ENCODE data around the gene IL31RA. TPM values are rescaled to one million over a fixed set of nuclear protein-coding genes. Genes with fewer than 3 reads are reported as not detected.

IL31RA gene
- total and polyA plus RNA-seq, 2 donors from 2014 or later, result 0.44 TPM; not detected in 1

DNA sequence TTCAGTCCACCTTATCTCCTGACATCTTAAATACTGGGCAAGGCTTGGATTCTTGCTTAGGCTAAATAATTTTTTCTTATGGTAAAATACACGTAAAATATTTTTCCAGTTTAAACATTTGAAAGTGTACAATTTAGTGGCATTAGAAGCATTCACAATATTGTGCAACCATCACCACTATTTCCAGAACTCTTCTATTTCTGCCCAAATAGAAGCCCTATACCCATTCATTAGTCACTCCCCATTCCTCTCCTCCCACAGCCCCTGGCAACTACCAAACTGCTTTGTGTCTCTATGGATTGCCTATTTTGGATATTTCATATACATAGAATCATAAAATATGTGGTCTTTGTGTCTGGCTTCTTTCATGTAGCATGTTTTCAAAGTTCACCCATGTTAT is 57.6 kb downstream of the IL31RA start:
- DNase-seq (no peak), FAIRE-seq (no peak)
- TF ChIP-seq, protein P1, sequence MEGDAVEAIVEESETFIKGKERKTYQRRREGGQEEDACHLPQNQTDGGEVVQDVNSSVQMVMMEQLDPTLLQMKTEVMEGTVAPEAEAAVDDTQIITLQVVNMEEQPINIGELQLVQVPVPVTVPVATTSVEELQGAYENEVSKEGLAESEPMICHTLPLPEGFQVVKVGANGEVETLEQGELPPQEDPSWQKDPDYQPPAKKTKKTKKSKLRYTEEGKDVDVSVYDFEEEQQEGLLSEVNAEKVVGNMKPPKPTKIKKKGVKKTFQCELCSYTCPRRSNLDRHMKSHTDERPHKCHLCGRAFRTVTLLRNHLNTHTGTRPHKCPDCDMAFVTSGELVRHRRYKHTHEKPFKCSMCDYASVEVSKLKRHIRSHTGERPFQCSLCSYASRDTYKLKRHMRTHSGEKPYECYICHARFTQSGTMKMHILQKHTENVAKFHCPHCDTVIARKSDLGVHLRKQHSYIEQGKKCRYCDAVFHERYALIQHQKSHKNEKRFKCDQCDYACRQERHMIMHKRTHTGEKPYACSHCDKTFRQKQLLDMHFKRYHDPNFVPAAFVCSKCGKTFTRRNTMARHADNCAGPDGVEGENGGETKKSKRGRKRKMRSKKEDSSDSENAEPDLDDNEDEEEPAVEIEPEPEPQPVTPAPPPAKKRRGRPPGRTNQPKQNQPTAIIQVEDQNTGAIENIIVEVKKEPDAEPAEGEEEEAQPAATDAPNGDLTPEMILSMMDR (IDR thresholded peaks at IDR 0.05; ENCODE audit: borderline replicate concordance, extremely low read depth, insufficient read depth), result no peak
- peaks cover 0 to 7% (median 2%) of the 10 kb centered on the region in 3 donors for H3K4me1 ChIP-seq (ENCODE audit: control insufficient read depth in 2 of 3, insufficient read depth in 2 of 3, low read depth in 1 of 3, low read length in 3 of 3)
- H3K9me3 ChIP-seq (ENCODE audit: control insufficient read depth in 2 of 3, insufficient read depth in 1 of 3, low read length in 3 of 3), result no peaks in the 10 kb centered on the region
- intact Hi-C loops (cut with DNase I), result no loop called here
- no peaks in the 10 kb centered on the region for H3K27me3 ChIP-seq (ENCODE audit: control insufficient read depth, insufficient read depth, low read length)
- no peak overlapping the region for H3K4me3 ChIP-seq (ENCODE audit: low read length in 3 of 3)
- no peak overlapping the region for H3K27ac ChIP-seq (ENCODE audit: low read depth in 2 of 2, low read length in 2 of 2)
- H3K9ac ChIP-seq (ENCODE audit: low read length in 3 of 3), result no peak overlapping the region
- no peaks in the 10 kb centered on the region for H3K36me3 ChIP-seq (ENCODE audit: control insufficient read depth in 2 of 3, insufficient read depth in 3 of 3, low read length in 3 of 3)

GRCh38 chr5:55911784-55912653 is 60.9 kb downstream of the IL31RA start:
- Histone ChIP-seq H3K4me3 (ENCODE audit: low read length in 3 of 3) (no peak overlapping the region), H3K4me1 (ENCODE audit: control insufficient read depth in 2 of 3, insufficient read depth in 2 of 3, low read depth in 1 of 3, low read length in 3 of 3) (peaks cover 0 to 12% (median 9%) of the 10 kb centered on the region in 3 donors), H3K9me3 (ENCODE audit: control insufficient read depth in 2 of 3, insufficient read depth in 1 of 3, low read length in 3 of 3) (no peaks in the 10 kb centered on the region), H3K9ac (ENCODE audit: low read length in 3 of 3) (no peak overlapping the region), H3K36me3 (ENCODE audit: control insufficient read depth in 2 of 3, insufficient read depth in 3 of 3, low read length in 3 of 3) (no peaks in the 10 kb centered on the region), H3K27me3 (ENCODE audit: control insufficient read depth, insufficient read depth, low read length) (no peaks in the 10 kb centered on the region), H3K27ac (ENCODE audit: low read depth in 2 of 2, low read length in 2 of 2) (no peak overlapping the region)
- DNase-seq (no peak), FAIRE-seq (no peak)
- intact Hi-C loops (cut with DNase I), result no loop called here
- TF ChIP-seq, protein P1 (IDR thresholded peaks at IDR 0.05; ENCODE audit: borderline replicate concordance, extremely low read depth, insufficient read depth), result no peak

GRCh38 chr5:55913466-55914413 is 62.6 kb downstream of the IL31RA start:
- peak overlapping the region in 2 of 3 donors; percentile 13 to 14 for H3K4me3 ChIP-seq (ENCODE audit: low read length in 3 of 3)
- peak overlapping the region; percentile 5 to 59 for H3K27ac ChIP-seq (ENCODE audit: low read depth in 2 of 2, low read length in 2 of 2)
- H3K36me3 ChIP-seq (ENCODE audit: control insufficient read depth in 2 of 3, insufficient read depth in 3 of 3, low read length in 3 of 3), result no peaks in the 10 kb centered on the region
- FAIRE-seq, result no peak
- no peak overlapping the region for H3K9ac ChIP-seq (ENCODE audit: low read length in 3 of 3)
- H3K4me1 ChIP-seq (ENCODE audit: control insufficient read depth in 2 of 3, insufficient read depth in 2 of 3, low read depth in 1 of 3, low read length in 3 of 3), result peaks cover 0 to 12% (median 9%) of the 10 kb centered on the region in 3 donors
- peak in 2 of 5 donors; percentile 35 to 45 for DNase-seq
- H3K27me3 ChIP-seq (ENCODE audit: control insufficient read depth, insufficient read depth, low read length), result no peaks in the 10 kb centered on the region
- no peaks in the 10 kb centered on the region for H3K9me3 ChIP-seq (ENCODE audit: control insufficient read depth in 2 of 3, insufficient read depth in 1 of 3, low read length in 3 of 3)
- intact Hi-C loops (cut with DNase I), result no loop called here
- TF ChIP-seq, protein P1 (IDR thresholded peaks at IDR 0.05; ENCODE audit: borderline replicate concordance, extremely low read depth, insufficient read depth), result no peak

All from kidney (tissue), 14 donors.